NCI-H82 treated with DMSO at 0.1 percent for 48 hours (cell line): ENCODE measurements around the gene WDR7.

Experiments
- DNase-seq: peaks from one replicate; lab custom pipeline; 2025; ENCODE audit not compliant: unreplicated experiment; lab: John Stamatoyannopoulos, UW

WDR7 gene

DNA sequence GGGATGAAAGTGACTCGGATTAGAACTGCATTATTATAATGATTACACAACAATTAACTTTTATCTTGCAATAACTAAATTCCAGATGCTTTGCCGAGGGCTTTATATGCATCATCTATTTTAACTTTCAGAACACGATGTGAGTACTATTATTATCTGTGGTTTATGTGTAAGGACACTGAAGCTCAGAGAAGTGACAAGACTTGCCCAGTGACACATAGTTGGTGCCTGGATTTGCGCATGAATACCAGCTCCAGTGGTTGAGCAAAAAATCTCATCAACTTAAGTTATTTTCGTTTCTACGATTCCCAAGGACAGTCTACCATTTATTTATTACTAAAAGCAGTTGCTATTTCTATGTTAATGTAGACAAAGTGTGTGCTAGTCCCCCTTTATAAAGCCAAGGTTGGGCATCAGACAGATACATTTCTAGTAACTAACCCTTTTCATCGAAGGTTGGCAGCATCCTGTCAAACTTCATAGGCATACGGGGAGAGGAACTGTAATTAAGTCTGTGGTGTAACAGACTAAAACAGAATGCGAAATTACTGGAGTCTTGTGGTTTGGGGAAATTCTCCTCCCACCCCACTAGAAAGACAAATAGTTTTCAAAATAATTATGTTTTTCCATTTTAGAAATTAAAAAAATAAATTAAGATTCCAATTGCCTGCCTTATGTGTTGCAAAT lies 422.5 kb downstream of the WDR7 start:
- no peak for DNase-seq

DNA sequence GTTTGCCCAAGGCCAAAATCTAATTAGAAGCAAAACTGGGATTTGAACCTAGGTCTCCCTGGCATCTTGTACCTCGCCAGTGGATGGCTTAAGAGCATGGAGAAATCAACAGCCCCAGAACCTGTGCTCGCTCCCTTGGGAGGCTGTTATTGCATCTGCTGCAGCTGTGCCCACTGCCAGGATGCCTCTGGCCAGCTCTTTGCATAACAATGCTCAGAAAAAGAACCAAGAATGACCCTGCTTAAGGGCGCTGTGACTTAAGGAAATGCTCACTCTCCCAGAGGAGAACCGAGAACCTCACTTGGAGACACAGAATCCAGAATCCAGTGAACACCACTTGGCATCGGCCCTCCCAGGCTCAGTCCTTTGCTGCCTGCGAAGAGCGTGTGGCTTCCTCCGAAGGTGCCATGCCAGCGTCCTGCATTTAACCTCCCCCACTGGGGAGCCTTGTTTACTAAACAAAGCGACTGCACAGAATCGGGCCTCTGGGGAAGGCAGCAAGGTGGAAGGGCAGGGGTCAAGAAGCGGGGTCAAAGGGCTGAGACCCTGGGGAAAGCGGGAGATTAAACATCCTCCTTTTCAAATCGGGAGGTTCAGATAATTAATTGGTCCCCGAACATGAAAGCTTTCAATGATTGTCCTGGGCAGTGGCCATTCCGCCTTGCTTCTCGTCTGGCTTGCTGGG lies 424.7 kb downstream of the WDR7 start:
- no peak for DNase-seq

DNA sequence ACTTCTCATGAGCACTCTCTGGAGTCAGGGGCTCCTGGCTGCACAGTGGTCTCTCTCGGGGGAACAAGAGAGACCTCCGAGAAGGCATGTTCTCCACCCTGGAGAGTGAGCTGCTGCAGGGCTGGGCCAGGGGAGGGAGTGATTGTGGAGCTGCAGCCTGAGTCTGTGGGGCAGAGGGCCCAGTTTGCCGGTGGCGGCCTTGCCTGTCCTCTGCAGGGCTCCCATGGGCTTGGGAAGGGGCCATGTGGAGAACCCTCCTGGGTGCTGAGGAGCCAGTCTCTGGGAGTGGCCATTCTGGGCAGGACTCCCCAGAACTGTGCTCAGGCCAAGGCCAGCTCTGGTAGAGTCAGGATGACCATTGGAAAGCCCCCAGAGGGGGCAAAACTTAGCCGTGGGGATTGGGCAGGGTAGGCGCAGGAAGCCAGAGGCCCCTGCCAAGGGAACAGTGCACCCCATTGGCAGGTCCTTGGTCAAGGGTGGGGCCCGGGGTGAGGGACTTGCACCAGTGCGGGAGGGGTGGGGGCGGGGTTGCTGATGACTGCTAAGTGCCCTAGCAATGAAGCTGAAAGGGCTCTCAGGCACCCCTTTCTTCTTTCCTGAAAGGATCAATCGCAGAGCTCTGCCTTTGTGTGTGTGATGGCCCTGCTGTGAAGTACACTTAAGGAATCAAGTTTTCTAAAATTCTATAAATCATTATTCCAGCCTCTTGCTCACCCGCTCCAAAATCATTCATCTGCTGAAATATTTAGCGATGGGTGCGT lies 426.0 kb downstream of the WDR7 start:
- DNase-seq: no peak

DNA sequence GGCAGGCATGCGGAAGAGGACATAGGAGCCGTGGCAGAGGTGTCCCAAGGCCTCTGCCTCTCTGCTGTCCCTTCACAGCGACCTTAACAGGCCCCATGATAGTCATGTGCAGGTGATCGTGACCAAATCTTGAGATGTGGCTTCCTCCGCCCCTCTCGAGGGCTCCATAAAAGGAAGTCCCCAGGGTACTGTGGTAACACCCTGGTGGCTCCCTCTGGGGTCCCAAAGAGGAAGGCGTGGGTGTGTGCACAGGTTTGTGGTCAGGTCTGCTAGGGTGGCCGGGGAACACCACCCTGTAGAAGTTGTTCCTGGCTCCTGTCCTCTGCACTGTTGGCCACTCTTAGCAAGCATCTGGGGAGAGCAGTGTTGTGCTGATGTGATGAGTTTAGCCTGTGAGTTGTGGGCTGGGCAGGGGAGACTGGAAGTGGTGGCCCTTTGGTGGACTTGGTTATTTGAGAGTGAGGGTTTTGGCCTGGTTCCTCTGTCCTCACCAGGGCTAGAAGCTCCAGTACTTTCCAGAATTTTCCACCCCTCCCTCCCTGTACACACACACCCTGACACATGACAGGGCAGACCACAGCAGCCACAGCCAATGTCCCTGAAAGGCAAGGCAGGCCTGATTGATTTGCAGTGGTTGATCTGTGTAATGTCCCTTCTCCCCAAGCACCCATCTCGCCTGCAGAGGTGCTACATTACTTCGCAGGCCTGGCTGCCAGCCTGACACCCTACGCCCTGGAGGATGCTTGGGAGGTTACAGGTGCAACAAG lies 426.8 kb downstream of the WDR7 start:
- no peak for DNase-seq

DNA sequence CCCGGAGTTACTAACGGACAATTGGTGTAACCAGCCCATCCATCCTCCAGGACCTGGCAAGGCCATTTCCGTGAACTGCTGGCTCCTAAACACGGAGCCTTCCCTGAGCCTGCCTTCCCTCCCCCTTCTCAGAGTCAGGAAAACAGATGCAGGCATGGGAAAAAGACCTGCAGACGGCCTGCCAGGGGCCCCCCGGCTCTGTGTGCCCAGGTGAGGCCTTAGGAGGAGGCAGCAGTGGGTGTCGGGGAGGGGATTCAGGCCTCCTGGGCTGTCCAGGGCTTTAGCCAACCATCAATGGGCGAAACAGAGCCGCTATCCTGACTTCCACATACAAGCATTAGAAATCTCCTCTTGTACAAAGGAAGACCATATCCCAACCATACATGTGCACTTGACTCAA lies 427.5 kb downstream of the WDR7 start:
- DNase-seq: no peak

DNA sequence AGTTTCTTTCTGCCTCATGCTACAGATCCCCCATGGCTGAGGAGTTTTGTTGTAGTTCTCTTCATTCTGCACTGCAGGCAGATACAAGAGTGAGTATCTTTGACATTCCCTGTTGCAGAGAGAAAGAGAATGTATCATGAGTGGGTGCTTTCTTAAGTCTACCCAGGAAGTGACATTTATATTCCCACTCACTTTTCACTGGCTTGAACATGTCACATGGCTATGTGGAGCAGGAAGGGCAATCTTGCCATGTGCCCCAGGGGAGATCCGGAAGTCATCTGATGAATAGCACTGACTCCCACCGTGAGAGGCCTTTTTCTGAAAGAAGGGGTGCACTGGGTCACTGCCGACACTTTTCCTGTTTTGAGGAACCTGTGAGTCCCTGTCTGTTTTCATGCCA lies 429.3 kb downstream of the WDR7 start:
- no peak for DNase-seq

DNA sequence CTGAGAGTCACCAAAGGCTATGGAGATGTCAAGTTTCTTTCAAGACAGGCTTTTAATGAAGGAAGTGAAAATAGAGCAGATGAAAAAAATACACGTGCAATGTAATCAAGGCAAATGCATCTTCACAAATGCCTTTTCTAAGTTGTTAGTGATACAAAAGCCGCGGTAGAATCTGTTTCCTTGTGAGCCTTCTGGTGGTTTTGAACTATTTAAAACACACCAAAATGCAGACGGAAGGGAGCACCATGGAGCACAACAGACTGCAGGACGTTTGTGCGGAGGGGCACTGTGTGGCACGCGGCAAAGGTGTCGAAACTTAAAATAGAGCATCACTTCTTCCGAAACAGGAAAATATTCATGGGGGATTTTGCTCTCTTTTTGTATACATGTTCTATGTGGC lies 430.7 kb downstream of the WDR7 start:
- DNase-seq: no peak

DNA sequence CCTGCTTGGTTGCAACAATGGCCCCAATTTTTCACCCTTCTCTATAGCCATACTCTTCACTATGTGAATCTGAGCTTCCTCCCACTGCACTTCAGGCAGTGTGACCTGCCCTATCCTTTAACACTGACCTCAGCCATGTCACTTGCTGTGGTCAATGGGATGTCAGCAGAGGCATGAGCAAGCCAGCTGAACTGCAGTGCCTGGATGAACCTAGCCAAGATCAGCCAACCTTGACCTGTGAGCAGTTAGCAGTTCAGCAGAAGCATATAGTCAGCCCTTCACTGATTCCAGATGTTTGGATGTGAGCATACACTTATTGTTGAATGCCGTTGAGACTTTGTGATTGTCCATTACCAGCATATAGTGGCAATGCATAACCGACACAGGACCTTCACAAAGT lies 432.3 kb downstream of the WDR7 start:
- no peak for DNase-seq

DNA sequence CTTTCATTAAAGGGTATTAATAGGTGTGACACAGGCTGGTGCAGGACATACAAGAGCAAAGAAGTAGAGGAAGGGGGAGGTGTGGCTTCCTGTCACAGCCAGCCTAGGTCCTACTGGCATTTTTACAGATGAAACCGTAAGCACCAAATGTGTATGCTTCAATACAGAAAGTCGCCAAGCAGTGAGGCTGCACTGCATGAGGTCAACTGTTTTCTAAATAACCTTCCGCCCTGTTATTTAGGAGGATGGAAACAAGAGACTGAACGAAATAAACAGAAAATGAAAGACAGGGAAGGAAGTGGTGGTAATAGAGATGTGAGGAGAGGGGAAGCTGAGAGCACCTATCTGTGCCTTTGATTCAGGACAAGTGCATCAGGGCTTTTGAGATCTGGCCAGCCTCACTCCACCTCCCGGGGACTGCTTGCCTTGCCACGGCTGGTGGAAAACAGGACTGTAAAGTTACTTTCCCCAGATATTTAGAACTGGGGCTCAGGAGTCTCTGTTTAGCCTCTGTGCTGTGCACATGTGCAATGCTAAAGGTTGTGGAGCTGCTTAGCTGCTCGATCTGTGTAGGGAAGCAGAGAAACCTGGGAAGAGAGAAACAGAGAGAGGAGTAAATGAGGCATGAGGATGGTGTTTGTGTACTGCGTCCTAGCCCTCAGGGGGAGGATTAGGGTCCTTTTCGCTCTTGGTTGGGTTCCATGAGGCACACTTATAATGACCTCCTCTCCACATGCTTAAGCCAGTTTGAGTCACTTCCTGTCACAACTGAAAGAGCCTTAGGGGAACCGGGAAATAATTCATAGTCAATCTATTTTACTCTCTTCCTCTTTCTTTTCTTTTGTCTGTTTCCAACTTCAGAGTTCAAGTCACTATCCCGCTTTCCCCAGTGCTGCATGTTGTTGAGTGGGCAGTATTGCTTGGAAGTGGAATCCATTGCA lies 433.4 kb downstream of the WDR7 start:
- DNase-seq: no peak

DNA sequence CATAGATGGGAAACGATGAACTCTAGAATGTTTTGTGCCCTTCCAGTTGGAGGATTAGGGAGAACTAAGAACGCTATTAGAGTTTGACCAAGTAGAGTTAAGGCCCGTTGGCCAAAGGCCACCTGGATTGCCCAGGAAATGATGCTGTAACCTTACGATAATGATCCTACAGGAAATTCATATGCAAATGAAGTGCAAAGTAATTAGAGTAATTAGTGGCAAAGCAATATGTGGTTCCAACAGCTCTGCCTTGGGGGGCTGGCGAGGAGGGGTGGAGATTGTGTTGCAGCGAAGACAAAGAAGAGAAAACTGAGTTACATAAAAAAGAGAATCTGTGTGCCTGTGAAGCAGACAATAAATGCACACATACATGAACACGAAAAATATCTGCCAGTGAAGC lies 434.2 kb downstream of the WDR7 start:
- DNase-seq: no peak

DNA sequence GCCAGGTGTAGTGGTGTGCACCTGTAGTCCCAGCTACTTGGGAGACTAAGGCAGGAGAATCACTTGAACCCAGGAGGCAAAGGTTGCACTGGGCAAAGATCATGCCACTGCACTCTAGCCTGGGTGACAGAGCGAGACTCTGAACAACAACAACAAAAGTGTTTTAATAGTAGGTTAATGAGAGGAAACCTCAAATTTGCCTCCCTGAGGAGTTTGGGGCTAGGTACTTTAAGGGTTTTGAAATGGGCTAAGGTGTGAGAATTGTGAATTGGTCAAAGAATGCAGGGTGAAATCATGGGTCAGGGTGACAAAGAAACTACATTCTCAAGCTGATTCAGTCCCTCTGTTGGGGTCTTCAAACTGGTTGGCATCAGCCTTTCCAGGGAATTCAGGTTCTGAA lies 435.0 kb downstream of the WDR7 start:
- no peak for DNase-seq
